ENCODE measurements around the gene KCND2.

- TF ChIP-seq CTCF (IDR thresholded peaks at IDR 0.05) = no peak
- TF ChIP-seq POLR2A (IDR thresholded peaks at IDR 0.05) = no peak
Measured at GRCh38 chr7:120444650-120445049, 171.7 kb downstream of the KCND2 start.

All from testis (tissue), 2 donors.